ENCODE measurements around the gene LRRC75A.

Gene LRRC75A

DNA sequence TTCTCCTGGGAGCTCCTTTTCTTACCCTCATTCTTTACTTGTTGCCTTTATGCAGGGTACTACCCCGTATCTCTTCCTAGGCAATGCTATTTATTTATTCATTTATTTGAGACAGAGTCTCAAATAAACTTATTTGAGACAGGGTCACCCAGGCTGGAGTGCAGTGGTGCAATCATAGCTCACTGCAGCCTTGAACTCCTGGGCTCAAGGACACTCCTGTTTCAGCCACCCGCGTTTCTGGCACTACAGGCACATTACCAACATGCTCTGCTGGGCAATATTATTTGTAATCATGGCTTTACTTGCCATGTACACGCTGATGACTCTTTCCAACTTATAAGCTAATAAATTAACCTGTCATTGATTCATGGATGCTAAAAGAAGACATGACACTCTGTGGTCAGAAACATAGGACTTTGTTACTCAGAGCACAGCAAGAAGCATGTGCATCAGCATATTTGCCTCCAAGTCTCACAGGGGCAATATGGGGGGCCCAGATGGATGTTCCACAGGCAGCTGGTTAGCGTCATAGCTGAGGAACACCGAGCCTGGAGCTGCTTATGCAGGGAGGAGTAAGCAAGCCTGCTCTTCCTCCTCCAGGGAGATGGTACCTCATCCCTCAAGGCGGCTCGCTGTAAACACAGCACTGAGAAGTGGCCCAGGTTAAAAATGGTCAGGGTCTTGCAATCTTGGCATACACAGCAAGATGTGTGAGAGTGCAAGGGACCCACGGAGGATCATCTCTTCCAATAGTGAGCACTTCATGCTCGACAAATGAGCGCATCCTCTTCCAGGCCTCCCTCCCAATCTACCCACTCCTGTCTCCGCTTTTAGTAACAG lies 4.2 kb upstream of the LRRC75A start:
- no peaks in the 10 kb centered on the region for H3K9me3 ChIP-seq (ENCODE audit: control insufficient read depth, low read length)
- H3K4me2 ChIP-seq (ENCODE audit: low read length) = no peak overlapping the region
- TF ChIP-seq, protein P1, sequence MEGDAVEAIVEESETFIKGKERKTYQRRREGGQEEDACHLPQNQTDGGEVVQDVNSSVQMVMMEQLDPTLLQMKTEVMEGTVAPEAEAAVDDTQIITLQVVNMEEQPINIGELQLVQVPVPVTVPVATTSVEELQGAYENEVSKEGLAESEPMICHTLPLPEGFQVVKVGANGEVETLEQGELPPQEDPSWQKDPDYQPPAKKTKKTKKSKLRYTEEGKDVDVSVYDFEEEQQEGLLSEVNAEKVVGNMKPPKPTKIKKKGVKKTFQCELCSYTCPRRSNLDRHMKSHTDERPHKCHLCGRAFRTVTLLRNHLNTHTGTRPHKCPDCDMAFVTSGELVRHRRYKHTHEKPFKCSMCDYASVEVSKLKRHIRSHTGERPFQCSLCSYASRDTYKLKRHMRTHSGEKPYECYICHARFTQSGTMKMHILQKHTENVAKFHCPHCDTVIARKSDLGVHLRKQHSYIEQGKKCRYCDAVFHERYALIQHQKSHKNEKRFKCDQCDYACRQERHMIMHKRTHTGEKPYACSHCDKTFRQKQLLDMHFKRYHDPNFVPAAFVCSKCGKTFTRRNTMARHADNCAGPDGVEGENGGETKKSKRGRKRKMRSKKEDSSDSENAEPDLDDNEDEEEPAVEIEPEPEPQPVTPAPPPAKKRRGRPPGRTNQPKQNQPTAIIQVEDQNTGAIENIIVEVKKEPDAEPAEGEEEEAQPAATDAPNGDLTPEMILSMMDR (IDR thresholded peaks at IDR 0.05) = no peak
- no peak overlapping the region for H2AFZ ChIP-seq
- H3K4me3 ChIP-seq (ENCODE audit: low read depth, low read length) = no peak overlapping the region
- no peaks in the 10 kb centered on the region for H3K36me3 ChIP-seq (ENCODE audit: control insufficient read depth, insufficient read depth, low read length)
- no peaks in the 10 kb centered on the region for H3K79me2 ChIP-seq
- H3K9ac ChIP-seq = no peak overlapping the region
- H3K4me1 ChIP-seq = peaks cover under 1% of the 10 kb centered on the region
- H3K27me3 ChIP-seq (ENCODE audit: control insufficient read depth, insufficient read depth, low read length) = no peaks in the 10 kb centered on the region
- H3K27ac ChIP-seq = no peak overlapping the region

DNA sequence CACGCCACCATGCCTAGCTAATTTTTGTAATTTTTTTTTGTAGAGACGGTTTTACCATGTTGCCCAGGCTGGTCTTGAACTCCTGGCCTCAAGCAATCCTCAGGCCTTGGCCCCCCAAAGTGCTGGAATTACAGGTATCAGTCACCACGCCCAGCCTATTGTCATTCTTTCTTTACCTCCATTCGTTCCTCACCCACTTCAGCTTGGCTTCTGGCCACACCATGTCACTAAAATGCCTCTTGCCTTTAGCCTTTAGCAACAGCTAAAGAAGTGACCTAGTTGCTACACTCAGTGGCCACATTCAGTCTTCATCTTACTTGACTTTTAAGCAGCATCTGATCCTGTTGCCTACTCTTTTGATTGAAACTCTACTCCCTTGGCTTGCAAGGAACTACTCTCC lies 3.6 kb upstream of the LRRC75A start:
- H3K4me1 ChIP-seq = peaks cover 6% of the 10 kb centered on the region
- H3K4me3 ChIP-seq (ENCODE audit: low read depth, low read length) = no peak overlapping the region
- H3K9ac ChIP-seq = no peak overlapping the region
- no peak overlapping the region for H3K27ac ChIP-seq
- H3K4me2 ChIP-seq (ENCODE audit: low read length) = no peak overlapping the region
- no peaks in the 10 kb centered on the region for H3K79me2 ChIP-seq
- no peaks in the 10 kb centered on the region for H3K36me3 ChIP-seq (ENCODE audit: control insufficient read depth, insufficient read depth, low read length)
- TF ChIP-seq, protein P1 (IDR thresholded peaks at IDR 0.05) = no peak
- no peaks in the 10 kb centered on the region for H3K9me3 ChIP-seq (ENCODE audit: control insufficient read depth, low read length)
- no peak overlapping the region for H2AFZ ChIP-seq
- no peaks in the 10 kb centered on the region for H3K27me3 ChIP-seq (ENCODE audit: control insufficient read depth, insufficient read depth, low read length)

DNA sequence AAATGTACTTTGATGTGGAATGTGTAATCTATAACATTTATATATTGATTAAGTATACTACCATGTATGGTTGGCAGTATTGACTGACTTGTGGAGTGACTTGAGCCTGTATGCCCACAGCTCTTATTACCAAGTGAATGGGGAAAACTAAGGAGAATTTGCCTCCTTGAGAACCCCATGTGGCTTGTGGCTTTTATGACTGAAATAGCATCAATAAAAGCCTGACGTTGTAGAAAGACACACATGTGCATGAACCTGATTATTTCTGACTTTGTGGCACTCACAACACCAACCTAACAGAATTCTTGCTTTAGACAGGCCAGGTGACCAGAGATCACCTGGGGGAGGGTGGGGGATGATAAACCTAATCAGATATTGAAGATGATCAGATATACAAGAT lies 2.1 kb upstream of the LRRC75A start:
- TF ChIP-seq, protein P1 (IDR thresholded peaks at IDR 0.05) = no peak
- Histone ChIP-seq H3K27me3 (ENCODE audit: control insufficient read depth, insufficient read depth, low read length) (no peaks in the 10 kb centered on the region), H3K27ac (no peak overlapping the region), H2AFZ (no peak overlapping the region), H3K4me2 (ENCODE audit: low read length) (no peak overlapping the region), H3K9ac (no peak overlapping the region), H3K79me2 (no peaks in the 10 kb centered on the region), H3K4me1 (peaks cover 6% of the 10 kb centered on the region), H3K4me3 (ENCODE audit: low read depth, low read length) (no peak overlapping the region), H3K9me3 (ENCODE audit: control insufficient read depth, low read length) (no peaks in the 10 kb centered on the region), H3K36me3 (ENCODE audit: control insufficient read depth, insufficient read depth, low read length) (no peaks in the 10 kb centered on the region)

DNA sequence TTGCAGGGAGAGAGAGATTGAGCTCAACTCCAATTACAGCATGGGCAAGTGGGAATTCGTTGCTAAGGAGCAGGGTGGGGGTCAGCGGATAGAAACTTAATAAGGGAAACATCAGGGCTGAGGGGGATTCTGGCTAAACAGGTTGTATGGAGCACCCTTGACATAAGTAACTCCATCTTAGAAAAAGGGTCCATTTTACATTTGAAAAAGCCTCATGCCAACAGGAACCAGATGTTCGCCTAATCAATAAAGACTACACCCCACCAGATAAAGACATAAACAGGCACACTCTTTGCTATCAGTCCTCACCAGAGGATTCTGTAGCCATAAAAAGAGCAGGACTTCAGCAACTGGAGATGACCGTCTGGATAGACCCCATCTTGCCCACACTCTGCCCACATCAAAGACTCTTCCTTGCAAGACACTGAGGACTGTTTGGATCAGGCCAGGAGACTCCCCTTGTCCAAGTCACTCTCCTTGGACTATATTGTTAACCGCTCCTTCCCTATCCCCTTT lies 1.6 kb upstream of the LRRC75A start:
- Histone ChIP-seq H3K9me3 (ENCODE audit: control insufficient read depth, low read length) (no peaks in the 10 kb centered on the region), H3K36me3 (ENCODE audit: control insufficient read depth, insufficient read depth, low read length) (no peaks in the 10 kb centered on the region), H3K27me3 (ENCODE audit: control insufficient read depth, insufficient read depth, low read length) (no peaks in the 10 kb centered on the region), H3K4me3 (ENCODE audit: low read depth, low read length) (no peak overlapping the region), H3K79me2 (no peaks in the 10 kb centered on the region), H2AFZ (no peak overlapping the region), H3K27ac (no peak overlapping the region), H3K9ac (no peak overlapping the region), H3K4me1 (peaks cover 9% of the 10 kb centered on the region), H3K4me2 (ENCODE audit: low read length) (no peak overlapping the region)
- TF ChIP-seq, protein P1 (IDR thresholded peaks at IDR 0.05) = no peak
